Measurements from ENCODE around the gene RPL7L1. TPM values are rescaled to one million over a fixed set of nuclear protein-coding genes. Genes with fewer than 3 reads are reported as not detected.
"Not testable (repeated sequence)": the region's sequence is repeated elsewhere in the genome, so short reads cannot be mapped to it uniquely, and the experiment has no call there.

The RPL7L1 gene
- total RNA-seq, 1 donor, result 102 TPM

DNA sequence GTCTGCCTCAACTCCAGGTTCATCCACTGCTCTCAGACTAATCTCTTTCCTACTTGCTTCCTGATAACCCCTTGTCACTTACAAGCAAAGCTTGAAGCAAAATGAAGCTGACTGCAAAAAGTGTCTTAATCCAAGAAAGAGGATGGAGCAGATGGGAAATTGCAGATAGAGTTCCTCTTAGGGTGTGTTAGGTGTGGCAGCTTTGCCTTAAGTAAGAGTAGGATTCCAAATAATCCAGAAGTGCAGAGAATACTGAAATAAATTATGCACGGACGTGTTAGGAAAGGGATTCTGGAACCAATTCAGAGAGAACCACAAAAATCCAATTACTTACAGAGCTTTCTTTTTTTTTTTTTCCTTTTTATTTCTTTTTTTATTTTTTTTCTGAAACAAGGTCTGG, 6.1 kb upstream of the RPL7L1 start:
- TF ChIP-seq, protein P1, sequence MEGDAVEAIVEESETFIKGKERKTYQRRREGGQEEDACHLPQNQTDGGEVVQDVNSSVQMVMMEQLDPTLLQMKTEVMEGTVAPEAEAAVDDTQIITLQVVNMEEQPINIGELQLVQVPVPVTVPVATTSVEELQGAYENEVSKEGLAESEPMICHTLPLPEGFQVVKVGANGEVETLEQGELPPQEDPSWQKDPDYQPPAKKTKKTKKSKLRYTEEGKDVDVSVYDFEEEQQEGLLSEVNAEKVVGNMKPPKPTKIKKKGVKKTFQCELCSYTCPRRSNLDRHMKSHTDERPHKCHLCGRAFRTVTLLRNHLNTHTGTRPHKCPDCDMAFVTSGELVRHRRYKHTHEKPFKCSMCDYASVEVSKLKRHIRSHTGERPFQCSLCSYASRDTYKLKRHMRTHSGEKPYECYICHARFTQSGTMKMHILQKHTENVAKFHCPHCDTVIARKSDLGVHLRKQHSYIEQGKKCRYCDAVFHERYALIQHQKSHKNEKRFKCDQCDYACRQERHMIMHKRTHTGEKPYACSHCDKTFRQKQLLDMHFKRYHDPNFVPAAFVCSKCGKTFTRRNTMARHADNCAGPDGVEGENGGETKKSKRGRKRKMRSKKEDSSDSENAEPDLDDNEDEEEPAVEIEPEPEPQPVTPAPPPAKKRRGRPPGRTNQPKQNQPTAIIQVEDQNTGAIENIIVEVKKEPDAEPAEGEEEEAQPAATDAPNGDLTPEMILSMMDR (IDR thresholded peaks at IDR 0.05; ENCODE audit: insufficient read depth, low read length), result no peak
- no peak overlapping the region for H3K4me3 ChIP-seq (ENCODE audit: low read depth, low read length)
- DNase-seq (ENCODE audit: low read depth), result no peak

DNA sequence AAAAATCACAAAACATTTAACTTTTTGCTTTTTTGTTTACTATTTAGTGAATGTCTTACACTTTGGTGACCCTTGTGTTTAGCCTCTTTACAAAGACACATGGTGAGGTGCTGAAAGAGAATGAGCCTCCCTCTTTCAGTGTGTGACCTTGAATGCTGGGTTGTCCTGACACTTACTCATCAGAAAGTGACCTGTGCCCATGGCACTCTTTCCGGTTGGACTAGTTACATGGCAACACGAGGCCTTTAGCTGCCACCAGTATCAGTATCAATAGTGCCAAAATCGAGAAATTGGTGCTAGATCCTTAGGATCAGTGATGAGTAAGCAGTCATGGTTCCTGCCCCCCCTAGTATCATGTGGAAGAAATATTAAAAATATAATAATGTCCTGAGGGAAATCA, 1.7 kb upstream of the RPL7L1 start:
- H3K4me3 ChIP-seq (ENCODE audit: low read depth, low read length), result no peak overlapping the region
- TF ChIP-seq, protein P1 (IDR thresholded peaks at IDR 0.05; ENCODE audit: insufficient read depth, low read length), result no peak
- DNase-seq (ENCODE audit: low read depth), result no peak

DNA sequence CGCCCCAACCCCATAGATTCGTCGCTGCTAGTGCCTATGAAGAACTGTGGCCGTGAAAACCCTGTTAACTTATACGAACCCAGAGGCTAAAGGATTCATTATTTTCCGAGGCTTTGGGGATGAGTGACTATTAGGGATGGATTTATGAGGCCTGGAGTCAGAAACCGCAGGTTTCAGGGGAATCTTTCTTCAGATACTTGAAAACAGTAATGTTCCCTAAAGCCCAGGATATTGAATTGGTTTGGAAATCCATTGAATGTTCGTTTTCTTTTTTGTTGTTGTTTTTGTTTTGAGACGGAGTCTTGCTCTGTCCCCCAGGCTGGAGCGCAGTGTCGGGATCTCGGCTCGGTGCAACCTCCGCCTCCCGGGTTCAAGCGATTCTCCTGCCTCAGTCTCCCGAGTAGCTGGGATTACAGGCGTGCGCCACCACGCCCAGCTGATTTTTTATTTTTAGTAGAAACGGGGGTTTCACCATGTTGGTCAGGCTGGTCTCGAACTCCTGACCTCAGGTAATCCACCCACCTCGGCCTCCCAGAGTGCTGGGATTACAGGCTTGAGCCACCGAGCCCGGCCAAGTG, 913 bp downstream of the RPL7L1 start:
- DNase-seq (ENCODE audit: low read depth), result not testable (repeated sequence)
- peak overlapping the region; percentile 90 for H3K4me3 ChIP-seq (ENCODE audit: low read depth, low read length)

DNA sequence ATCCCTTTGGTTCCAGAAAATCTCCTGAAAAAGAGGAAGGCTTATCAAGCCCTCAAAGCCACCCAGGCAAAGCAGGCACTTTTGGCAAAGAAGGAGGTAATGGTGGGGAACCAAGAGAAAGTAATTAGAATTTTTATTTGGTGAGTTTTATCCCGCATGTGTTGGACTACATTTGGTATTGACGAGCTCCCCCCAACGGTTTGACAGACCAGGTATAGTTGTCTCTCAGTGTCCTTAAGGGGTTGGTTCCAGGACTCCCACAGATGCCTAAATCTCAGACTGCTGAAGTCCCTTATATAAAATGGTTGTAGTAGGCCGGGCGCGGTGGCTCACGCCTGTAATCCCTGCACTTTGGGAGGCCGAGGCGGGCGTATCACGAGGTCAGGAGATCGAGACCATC, 1.5 kb downstream of the RPL7L1 start:
- DNase-seq (ENCODE audit: low read depth), result not testable (repeated sequence)
- H3K4me3 ChIP-seq (ENCODE audit: low read depth, low read length), result peak overlapping the region; percentile 90

DNA sequence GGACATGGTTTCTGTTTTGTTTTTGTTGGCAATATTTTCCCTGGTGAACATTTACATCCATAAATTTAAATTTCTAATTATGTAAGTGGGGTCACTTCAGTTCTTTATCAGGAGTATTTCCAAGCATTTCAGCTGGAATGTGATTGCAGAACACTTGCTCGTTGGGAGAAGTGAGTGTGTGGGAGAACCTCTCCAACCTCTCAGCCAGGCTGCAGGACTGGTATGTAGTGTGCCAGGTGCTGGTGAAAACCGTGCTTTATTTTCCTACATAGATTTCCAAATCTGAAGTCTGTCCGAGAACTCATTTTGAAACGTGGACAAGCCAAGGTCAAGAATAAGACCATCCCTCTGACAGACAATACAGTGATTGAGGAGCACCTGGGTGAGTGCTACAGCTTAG, 6.3 kb downstream of the RPL7L1 start:
- TF ChIP-seq, protein P1 (IDR thresholded peaks at IDR 0.05; ENCODE audit: insufficient read depth, low read length), result no peak
- DNase-seq (ENCODE audit: low read depth), result no peak
- H3K4me3 ChIP-seq (ENCODE audit: low read depth, low read length), result no peak overlapping the region

DNA sequence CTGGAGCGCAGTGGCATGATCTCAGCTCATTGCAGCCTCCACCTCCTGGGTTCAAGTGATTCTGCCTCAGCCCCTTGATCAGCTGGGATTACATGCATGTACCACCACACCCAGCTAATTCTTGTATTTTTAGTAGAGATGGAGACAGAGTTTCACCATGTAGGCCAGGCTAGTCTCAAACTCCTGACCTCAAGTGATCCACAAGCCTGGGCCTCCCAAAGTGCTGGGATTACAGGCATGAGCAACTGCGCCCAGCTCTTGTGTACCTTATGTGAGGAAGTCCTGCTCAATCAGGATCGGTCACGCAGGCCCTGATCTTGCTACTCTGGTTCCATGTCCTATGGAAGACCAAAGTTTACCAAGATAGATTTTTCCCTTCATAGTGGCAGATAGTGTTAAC, 8.8 kb downstream of the RPL7L1 start:
- not testable (repeated sequence) for DNase-seq (ENCODE audit: low read depth); H3K4me3 ChIP-seq (ENCODE audit: low read depth, low read length)

DNA sequence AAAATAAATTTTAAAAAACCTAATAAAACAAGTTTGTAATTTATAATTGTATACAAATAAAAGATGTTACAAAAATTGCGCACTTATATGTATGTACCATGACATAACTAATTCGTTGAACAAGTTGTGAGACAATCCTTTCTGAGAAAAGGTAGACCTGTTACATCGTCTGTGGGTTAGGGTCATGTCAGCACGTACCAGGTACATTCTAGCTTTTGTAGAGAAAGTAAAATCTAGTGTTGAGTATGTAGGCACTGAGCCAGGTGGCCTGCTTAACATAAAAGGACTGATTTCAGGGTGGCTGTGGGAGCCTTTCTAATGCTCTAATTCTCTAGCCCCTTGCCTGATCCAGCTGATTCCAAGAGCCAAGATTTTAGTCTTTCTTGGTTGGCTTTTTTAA, 10.4 kb downstream of the RPL7L1 start:
- no peak for DNase-seq (ENCODE audit: low read depth)
- peak overlapping the region; percentile 93 for H3K4me3 ChIP-seq (ENCODE audit: low read depth, low read length)
- TF ChIP-seq, protein P1 (IDR thresholded peaks at IDR 0.05; ENCODE audit: insufficient read depth, low read length), result no peak

DNA sequence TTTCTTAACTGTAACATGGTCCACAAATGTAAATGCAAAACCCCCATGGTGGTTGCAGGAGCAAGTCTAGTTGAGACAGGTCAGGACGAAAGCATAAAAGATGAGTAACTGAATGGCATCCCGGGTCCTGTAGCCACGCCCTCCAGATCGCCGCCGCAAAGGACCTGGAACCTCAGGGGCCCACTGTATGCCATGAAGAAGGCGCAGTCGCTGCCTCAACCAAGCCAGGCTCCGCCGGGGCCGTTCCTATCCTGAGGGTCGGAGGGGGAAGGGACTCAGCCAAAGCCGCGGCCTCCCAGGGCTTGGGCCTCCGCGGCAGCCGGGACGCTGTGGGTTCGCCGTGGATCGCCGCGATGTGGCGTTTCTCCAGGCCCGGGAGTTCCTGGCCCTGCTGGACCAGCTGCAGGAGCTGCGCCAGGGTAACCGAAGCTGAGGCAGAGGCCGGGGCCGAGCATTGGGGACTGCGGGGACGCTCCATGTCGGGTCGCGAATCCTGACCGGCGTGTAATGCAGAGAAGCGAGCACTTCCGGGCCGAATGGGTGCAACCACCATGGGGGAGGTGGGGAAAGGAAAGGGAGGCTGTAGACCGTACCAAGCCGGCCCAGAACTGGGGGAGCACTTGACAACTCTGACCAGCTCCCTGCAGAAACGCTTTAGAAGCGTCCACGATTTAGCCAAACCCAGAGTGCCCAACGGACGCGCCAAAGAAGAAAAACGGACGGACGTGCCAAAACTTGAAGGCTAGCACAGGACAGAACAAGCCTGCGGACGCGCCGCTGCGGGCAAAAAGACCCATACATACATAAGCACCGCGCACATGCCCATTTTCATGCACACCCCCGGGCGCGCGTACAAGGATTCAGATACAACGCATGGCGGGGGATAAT, 11.1 kb downstream of the RPL7L1 start:
- peak; percentile 98 for DNase-seq (ENCODE audit: low read depth)
- peak overlapping the region; percentile 93 for H3K4me3 ChIP-seq (ENCODE audit: low read depth, low read length)
- TF ChIP-seq, protein P1 (IDR thresholded peaks at IDR 0.05; ENCODE audit: insufficient read depth, low read length), result no peak
